Right ventricle myocardium superior (tissue), 1 donor: ENCODE data around the gene GET4. TPM values are rescaled to one million over a fixed set of nuclear protein-coding genes. Genes with fewer than 3 reads are reported as not detected.

Source experiments
- ATAC-seq: fragments of 200-7000 bp; cut with Tn5 transposase; one replicate; pipeline ENCODE4 v1.9.1; 2020; ENCODE audit warnings: mild to moderate bottlenecking; ENCODE audit not compliant: poor library complexity
- DNase-seq: peaks from one replicate; pipeline ENCODE4 v3.0.0-alpha.2; 2020
- intact Hi-C: fragments of 100-400 bp; cut with DNase I; formaldehyde crosslinking; loops from one replicate; pipeline ENCODE4 v1.11.2; 2022
- long read RNA-seq: library from polyadenylated mRNA; unstranded; transcript quantifications from one replicate; pipeline ENCODE4 v2.0.0, GENCODE V29; 2021
- total RNA-seq: library from RNA; stranded (reverse); fragmentation: NEBNext Ultra II Directional; extraction: Animal tissue kit (Norgen Biotek cat#: 25700); gene quantifications from one replicate; pipeline ENCODE4 v1.2.1, GENCODE V29; 2021
- donor health status: DM: no; HTN: yes; CAD: no; lungs with severe emphysema.

Gene GET4, protein sequence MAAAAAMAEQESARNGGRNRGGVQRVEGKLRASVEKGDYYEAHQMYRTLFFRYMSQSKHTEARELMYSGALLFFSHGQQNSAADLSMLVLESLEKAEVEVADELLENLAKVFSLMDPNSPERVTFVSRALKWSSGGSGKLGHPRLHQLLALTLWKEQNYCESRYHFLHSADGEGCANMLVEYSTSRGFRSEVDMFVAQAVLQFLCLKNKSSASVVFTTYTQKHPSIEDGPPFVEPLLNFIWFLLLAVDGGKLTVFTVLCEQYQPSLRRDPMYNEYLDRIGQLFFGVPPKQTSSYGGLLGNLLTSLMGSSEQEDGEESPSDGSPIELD
- total RNA-seq, result 20.6 TPM
- long read RNA-seq, full-length matches to known transcripts, result 130 of 148 reads
- long read RNA-seq, partial matches to known transcripts, result 9 of 148 reads
- long read RNA-seq, other reads (novel, unspliced or antisense), result 9 of 148 reads

DNA sequence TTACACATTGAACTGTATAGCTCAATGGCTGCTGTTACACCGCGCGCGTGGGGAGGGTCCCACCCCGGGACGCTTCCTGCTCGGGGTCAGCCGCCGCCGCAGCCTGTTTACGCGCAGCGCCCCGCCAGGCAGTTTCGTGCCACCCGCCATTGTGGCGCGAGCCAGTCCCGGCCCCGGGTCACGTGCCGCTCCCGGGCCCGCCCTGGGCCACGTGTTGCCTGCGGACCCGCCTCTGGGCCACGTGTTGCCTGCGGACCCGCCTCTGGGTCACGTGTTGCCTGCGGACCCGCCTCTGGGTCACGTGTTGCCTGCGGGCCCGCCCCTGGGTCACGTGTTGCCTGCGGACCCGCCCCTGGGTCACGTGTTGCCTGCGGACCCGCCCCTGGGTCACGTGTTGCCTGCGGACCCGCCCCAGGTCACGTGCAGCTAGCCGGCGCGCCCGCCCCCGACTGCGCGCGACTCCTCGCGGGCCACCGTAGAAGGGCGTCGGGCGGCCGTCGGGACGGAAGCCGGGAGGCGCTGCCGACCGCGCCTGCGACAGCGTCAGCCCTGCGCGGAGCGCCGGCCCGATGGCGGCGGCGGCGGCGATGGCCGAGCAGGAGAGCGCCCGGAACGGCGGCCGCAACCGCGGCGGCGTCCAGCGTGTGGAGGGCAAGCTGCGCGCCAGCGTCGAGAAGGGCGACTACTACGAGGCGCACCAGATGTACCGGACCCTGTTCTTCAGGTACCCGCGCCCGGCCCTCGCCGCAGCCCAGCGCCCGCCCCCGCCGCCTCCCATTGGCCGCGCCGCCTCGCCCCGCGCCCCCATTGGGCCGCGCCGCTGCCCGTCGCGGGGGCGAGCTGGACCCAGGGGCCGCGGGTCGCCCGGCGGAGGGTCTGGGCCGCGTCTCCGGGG, at the start of gene GET4:
GET4 (plus strand) TSS at position 478 of the 895 bp plus-strand sequence; CDS start at position 570, 92 bp downstream.
- intact Hi-C loops, result no loop called here
- DNase-seq, result peak; percentile 97
- peak; percentile 82 for ATAC-seq

DNA sequence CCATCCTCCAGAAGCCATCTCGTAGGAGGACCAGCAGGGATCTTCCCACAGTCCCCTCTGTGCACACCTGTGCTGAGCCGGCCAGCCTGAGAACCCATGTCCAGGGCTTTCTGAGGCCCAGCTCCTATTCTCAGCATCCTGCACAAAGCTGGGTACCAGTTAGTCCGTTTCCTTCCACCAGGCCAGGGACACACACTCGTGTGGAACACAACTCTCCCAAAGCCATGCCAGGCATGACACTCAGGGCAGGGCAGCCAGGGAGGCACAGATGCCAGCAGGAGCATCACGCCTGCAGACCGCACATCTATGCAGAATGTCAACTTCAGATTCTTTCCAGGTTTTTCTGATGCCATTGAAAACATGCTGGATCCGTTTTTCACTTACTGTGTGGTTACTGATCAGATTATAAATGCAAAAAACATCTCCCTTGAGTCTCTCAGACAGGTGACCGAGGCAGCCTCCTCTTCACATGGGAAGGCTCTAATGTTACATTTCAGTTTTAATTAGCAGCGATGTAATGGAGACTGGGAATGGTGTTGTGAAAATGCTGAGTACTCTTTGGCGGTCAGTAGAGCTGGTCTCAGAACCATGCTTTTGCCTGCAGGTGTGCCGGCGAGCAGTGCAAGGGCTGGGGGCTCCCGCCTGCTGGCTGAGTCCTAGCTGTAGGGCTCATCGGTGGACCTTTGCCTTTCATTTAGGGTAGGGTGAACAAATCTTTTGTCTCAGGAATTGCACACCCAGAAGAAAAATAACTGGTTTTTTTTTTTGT, 47.4 kb upstream of the GET4 start:
- no peak for ATAC-seq
- intact Hi-C loops, result no loop called here

DNA sequence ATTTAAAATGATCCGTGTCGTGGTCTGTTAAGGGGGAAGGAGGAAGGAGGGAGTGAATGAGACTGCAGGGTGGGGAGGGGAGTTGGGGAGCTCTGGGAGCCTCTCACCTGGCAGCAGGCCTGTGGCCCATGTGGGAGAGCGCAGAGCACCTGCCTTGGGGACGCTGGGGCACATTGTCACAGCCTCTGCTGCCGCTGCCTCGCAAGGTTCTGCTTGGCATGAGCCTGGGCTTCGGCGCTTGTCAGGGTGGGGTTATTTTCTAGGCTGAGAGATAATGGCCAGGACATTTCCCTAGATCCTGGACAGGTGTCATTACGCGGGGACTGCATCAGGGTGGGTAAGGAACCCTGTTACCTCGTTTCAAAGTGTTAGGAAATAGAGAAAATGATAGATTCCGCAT, 46.3 kb upstream of the GET4 start:
- ATAC-seq, result no peak
- peak; percentile 43 for DNase-seq
- intact Hi-C loops, result loop anchor here (5.0 kb wide), 1 partner anchor 37 kb away; no protein-coding TSS in a partner anchor

More for the DNA sequence above, 47.4 kb upstream of the GET4 start:
- peak; percentile 29 for DNase-seq

DNA sequence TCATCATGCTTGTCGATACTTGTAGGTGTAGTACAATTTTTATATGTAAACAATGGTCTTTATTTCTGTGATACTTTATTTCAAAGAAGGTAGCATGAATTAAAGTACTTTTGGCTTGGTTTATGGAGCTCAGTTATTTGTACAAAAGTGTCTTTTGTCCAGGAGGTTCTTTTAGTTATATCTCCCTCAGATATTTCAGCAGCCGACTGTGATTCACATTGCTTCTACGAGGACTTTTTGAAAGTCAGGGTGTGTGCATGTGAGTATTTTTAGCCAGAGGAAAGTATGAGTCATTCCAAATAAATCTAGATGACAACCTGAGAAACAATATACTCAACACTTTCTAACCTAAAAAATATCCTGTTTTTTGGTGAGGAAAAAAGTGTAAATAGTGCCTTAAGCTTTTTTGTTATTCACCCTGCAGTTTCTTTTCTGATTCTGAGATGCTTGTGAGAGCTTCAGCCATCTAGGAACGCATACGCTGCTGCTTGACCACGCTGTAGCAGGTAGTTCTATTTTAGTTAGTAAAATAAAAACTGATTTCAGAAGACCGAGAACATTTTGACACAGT, 44.7 kb upstream of the GET4 start:
- intact Hi-C loops, result loop anchor here (5.0 kb wide), 1 partner anchor 36 kb away; no protein-coding TSS in a partner anchor
- ATAC-seq (peak; percentile 81), DNase-seq (peak; percentile 2)

DNA sequence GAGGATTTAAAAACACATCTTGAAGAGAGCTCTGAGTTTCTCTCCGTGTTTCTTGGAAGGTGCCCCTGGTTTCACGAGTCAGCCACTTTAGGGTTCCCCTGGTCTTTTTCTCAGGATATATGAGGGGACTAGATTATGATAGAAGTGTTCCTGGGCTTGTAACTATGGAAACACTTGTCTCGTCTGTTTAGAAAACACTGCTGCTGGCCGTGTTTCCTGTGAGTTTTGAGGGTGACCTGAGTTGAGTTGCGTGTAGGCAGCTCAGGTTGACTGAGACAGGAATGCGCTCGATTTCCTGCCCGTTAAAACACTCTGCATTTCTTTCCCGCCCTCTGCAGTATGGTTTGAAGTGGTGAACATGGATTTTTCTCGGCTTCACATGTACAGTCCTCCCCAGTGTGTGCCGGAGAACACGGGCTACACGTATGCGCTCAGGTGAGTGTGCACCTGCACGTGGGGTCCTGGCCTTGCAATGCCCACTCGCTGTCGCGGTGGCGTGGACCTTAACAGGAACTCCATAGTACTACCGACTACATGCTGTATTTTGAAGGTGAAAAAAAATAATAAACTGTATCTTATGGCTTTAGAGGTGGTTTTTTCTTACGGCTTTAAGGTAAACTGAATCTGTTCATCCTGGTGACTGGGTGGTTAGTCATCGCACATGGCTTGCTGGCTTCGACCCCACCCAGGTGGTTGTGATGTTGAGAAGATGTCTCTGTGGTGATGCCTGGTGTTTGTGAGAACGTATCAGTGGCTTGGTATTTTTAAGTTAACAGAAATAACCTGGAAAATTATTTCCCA, 44.0 kb upstream of the GET4 start, which contains the start of gene SUN1:
SUN1 (plus strand) TSS at position 310 of the 801 bp plus-strand sequence; CDS start at position 359, 49 bp downstream.
- ATAC-seq (peak; percentile 38), DNase-seq (peak; percentile 37)
- intact Hi-C loops, result loop anchor here (5.0 kb wide), 1 partner anchor 35 kb away; no protein-coding TSS in a partner anchor

DNA sequence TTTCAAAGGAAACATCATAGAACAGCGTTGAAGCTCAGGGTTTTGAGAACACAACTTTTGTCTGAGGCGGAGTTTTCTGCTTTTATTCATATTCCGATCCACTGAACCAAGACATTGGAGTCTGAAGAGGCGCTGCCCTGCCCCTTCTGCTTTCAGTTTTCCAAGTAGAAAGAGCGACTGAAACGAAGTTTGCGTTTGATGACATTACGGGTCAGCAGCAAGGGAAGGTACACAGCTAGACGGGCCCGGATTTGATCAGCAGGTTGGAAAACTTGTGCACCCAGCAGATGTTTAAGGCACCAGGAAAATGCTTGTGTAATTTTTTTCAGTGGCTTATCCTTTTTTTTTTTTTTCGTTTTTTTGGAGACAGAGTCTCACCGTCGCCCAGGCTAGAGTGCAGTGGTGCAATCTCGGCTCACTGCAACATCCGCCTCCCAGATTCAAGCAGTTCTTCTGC, 43.4 kb upstream of the GET4 start:
- intact Hi-C loops, result loop anchor here (5.0 kb wide), 1 partner anchor 34 kb away; no protein-coding TSS in a partner anchor
- ATAC-seq (no peak), DNase-seq (peak; percentile 2)

DNA sequence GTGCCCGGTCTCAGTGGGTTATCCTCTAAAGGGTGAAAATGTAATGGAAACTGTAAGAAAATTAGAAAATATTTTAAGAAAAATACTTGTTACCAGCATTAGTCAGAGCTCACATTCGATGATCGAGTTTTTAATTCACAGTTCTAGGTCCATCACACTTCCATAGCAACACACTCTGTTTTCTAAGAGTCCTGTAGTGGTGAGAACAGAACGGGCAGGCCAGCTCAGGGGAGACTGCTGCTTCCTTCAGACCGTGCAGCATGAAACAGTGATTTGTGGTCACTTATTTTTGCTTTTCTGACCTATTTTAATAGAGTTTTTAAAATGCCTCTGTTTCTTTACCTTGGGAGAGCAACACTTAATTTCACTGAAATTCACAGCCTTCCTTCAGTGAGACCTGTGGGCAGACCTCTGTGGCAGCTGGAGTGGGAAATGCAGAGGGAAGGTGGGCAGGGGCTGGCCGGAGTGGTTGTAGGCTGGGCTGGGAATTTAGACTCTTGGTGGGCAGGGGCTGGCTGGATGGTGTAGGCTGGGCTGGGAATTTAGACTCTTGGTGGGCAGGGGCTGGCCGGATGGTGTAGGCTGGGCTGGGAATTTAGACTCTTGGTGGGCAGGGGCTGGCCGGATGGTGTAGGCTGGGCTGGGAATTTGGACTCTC, 42.6 kb upstream of the GET4 start:
- ATAC-seq (no peak), DNase-seq (peak; percentile 17)
- intact Hi-C loops, result loop anchor here (5.0 kb wide), 1 partner anchor 34 kb away; no protein-coding TSS in a partner anchor

DNA sequence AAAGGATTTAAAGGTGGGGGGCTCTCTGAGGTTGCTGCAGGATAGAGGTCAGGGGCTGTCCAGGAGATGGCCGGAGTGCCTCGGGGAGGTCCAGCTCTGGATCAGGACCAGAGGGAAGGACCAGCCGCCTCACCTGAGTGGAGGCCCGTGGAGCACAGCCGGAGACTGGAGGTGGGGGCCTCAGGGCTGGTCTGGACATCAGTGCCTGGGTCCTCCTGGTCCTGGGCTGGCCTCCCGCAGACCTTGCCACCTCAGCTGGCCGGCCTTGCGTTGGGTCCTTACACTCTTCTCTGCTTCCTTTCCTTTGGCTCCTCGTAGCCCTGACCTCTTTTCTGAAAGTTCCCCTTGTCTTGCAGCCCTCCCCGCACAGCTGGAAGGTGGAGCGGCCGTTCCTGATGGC, 42.1 kb upstream of the GET4 start:
- ATAC-seq, result no peak
- intact Hi-C loops, result loop anchor here (5.0 kb wide), 1 partner anchor 33 kb away; no protein-coding TSS in a partner anchor
- peak; percentile 46 for DNase-seq

DNA sequence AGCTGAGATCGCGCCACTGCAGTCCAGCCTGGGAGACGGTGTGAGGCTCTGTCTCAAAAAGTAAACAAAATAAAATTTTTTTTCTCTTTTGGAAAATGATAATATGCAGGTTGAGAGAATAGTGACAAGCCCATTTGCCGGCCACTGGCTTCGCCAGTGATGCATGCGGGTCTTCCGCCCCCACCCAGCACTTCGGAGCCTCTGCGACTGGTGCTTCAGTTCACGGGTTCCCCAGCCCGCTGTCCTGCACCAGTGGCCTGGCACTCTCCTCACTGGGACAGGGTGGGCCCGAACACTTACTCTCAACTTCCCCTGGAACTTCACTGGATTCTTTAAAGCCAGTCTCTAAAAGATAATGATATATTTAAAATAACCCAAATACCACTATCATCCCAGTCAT, 41.3 kb upstream of the GET4 start:
- DNase-seq (peak; percentile 30), ATAC-seq (no peak)
- intact Hi-C loops, result no loop called here

DNA sequence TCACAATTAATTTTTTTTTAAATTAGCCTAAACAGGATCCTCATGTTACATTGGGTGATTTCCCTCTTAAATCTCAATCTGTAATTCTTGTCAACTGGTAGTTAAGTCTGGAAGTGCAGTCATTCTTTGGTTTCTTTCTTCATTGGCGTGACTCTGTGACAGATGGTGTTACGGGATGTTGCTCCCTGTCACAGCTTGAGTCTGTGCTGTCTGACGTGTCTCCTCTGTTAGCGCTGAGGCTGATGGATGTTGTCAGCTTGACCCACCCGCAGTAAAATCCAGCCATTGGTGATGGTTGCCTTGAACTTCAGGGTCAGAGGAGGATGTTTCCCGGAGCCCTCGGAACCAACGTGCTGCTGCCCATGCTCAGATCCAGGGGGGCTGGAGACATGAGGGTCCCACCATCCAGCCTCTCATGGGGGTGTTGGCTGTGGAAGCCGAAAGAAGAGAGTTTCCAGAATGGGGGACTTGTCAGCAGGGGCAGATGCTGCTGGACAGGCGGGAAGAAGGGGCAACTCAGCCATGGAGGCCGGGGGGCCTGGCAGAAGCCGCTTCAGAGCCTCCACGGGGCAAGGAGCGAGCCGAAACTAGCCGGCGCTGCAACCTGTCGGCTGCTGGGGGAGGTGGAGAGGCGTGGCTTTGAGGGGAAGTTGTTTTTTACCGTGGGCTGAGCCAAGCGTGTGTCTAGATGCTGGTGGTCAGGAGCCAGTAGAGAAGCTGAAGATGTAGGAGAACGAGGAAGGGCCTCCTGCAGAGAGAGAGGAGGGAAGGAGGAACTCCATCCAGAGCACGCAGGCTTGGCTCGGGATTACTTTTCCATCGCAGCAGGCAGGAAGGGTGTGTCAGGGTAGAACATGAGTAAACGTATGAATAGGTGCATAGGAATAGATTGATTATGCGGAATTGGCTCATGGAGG, 40.6 kb upstream of the GET4 start:
- intact Hi-C loops, result no loop called here
- DNase-seq (peak; percentile 41), ATAC-seq (no peak)

DNA sequence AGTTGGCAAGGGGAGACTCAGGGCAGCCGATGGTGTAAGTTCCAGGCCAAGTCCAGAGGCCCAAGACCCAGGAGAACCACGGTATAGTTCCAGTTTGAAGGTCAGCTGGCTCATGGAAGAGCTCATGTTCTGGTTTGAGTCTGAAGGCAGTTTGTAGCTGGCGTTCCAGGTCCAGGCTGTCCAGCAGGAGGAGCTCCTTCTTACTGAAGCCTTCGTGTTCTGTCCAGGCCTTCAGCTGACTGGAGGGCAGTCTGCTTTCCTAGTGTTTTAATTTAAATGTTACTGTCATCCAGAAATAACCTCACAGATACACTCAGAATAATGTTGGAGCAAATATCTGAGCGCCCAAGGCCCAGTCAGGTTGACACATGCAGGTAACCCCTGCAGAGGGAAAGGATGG, 39.9 kb upstream of the GET4 start:
- ATAC-seq (peak; percentile 39), DNase-seq (peak; percentile 46)
- intact Hi-C loops, result no loop called here

DNA sequence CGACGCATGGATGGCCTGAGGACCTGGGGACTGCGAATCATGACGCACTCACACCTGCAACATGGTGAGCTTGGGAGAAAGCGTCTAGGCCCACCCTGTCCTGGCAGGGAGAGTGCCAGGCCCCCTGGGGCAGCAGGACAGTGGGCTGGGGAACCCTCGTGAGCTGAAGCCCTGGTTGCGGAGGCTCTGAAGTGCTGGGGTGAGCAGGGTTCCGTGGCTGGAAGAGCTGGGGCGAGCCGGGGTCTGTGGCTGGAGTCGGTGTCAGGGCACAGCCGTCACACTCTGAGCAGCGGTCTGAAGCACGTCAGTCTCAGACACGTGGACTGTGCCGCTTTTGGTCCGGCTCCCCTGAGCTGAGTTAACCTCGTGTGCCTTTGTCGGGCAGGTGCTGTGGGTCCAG, 39.4 kb upstream of the GET4 start:
- intact Hi-C loops, result no loop called here
- ATAC-seq, result peak; percentile 67
- DNase-seq, result peak; percentile 42

DNA sequence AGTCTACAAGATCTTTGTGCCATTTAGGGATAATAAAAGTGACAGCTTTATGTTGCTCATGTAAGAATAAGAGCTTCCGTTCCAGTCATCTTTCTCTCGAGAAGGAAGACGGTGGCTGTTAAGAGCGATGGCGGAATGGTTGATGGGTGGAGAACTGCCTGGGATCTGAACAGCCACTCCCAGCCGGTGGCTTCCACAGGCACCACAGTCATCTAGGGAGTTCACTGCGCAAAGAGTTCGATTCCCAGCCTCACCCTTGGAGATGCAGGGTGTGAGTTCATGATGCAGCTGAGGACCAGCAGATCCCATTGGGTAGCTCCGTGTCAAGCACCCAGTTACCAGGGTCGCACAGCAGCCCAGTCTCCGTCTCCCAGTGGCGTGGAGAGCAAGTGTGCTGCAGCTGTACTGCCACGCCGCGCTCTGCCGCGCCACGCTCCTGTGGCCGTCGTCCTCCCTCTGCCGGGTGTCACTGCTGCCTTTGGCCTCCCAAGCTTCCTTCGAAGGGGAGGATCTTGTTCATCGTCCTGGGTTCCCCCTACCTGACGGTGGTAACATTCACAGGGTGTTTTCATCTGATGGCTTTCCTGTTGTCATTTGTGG, 36.3 kb upstream of the GET4 start:
- intact Hi-C loops, result no loop called here
- ATAC-seq (no peak), DNase-seq (peak; percentile 10)

DNA sequence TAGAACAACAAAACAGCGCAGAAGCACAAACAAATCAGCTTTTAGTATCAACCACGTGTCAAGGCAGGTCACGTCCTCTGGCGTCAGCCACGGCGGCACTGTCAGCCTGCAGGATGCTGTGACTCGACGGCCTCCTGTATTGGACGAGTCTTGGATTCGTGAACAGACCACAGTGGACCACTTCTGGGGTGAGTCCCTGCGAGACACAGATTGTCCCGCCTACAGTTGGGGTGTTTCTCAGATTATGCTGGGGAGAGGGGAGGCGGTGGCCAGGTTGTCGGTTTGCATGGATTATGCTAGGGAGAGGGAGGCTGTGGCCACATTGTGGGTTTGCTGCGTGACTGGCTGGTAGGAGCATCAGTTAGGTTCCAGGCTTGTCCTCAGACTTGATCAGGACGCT, 34.4 kb upstream of the GET4 start:
- ATAC-seq (no peak), DNase-seq (peak; percentile 11)
- intact Hi-C loops, result no loop called here

DNA sequence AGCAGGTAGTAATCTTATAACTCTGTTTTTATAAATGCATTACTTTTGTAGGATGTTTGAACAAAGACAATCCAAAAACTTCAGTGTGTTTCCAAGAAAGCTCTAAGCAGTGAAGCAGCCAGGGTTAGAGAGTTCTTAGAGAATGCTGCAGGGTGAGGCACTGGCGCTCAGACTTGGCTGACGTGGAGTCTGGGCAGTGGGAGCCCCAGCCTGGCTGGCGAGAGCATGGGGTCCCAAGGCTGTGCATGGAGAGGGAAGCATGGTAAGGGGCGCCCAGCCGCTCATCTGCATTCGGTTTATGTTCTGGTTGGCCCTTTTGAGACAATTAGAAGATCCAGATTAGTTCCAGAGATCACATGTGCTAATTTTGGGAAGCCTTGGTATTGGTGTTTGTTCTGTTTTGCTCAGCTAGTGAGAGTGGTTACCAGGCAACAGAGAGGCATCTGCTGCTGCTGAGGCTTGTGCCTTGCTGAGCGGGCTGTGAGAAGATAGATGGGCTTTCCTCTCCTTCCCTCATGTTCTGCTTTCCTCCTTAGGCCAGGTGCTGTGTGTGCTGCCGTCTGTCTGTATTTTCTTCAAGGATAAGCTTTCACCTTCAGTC, 33.8 kb upstream of the GET4 start:
- intact Hi-C loops, result no loop called here
- peak; percentile 82 for ATAC-seq

More for the DNA sequence above, 33.8 kb upstream of the GET4 start:
- peak; percentile 43 for DNase-seq
